GM12878 (cell line): ENCODE results near the gene DHX29. TPM values are rescaled to one million over a fixed set of nuclear protein-coding genes. Genes with fewer than 3 reads are reported as not detected.

Experiments used
- ATAC-seq: fragments of 200-7000 bp; cut with Tn5 transposase; 3 replicates; pipeline ENCODE4 v1.9.1; 2020; ENCODE audit warnings: mild to moderate bottlenecking, moderate library complexity
- BruUV-seq: library from RNA; stranded (reverse); fragments of 400-500 nt; replicated peaks from 2 replicates; lab custom pipeline; 2021; lab: Mats Ljungman, UMichigan
- CTCF ChIA-PET: fragments of 300-600 bp; sonication (Branson Sonifier 250); formaldehyde crosslinking; extraction: SDS; loops from one replicate; lab custom pipeline; 2021; ENCODE audit warnings: inconsistent platforms; lab: Yijun Ruan, JAX
- POLR2A ChIA-PET: fragments of 350-600 bp; formaldehyde crosslinking; extraction: SDS; loops from one replicate; lab custom pipeline; 2021; ENCODE audit warnings: inconsistent platforms; lab: Charles Lee
- RAD21 ChIA-PET: fragments of 300-600 bp; sonication (Branson Sonifier 250); formaldehyde crosslinking; loops from one replicate; lab custom pipeline; 2023; ENCODE audit warnings: antibody characterized with exemption; ENCODE audit not compliant: unreplicated experiment; lab: Charles Lee
- SMC1A ChIA-PET: fragments of 300-600 bp; sonication (Branson Sonifier 250); formaldehyde crosslinking; loops from one replicate; lab custom pipeline; 2023; ENCODE audit not compliant: unreplicated experiment, uncharacterized antibody; lab: Charles Lee
- DNase-seq: peaks from one replicate; pipeline ENCODE4 v3.0.0-alpha.2; 2011; ENCODE audit warnings: low read depth, low spot score
- FAIRE-seq: peaks from 3 replicates; lab custom pipeline; 2011; peaks lifted over from hg19 to GRCh38; lab: Jason Lieb, UNC
- H2AFZ ChIP-seq: 2 replicates; pipeline ENCODE4 v1.6.0; 2011; ENCODE audit warnings: low read depth, low read length, control low read depth; ENCODE audit not compliant: control insufficient read depth
- H3K27ac ChIP-seq: 2 replicates; pipeline ENCODE4 v1.5.1; 2011; ENCODE audit warnings: control low read depth; ENCODE audit not compliant: control insufficient read depth, insufficient read depth
- H3K27me3 ChIP-seq, 2 experiments: replicated peaks in 1 of 2; 2 replicates each; pipeline versions ENCODE4 v1.6.0 to v1.6.1; 2011; ENCODE audit warnings: low read length in 1 of 2; ENCODE audit not compliant: control insufficient read depth in 2 of 2, insufficient read depth in 2 of 2
- H3K36me3 ChIP-seq, 2 experiments: 2 replicates each; pipeline ENCODE4 v1.5.1; 2011; ENCODE audit warnings: low read length in 1 of 2; ENCODE audit not compliant: control insufficient read depth in 2 of 2, insufficient read depth in 2 of 2
- H3K4me1 ChIP-seq: 2 replicates; pipeline ENCODE4 v1.6.1; 2011; ENCODE audit warnings: mild to moderate bottlenecking, low read length, moderate library complexity, mixed read lengths; ENCODE audit not compliant: control insufficient read depth, insufficient read depth
- H3K4me2 ChIP-seq: 2 replicates; pipeline ENCODE4 v1.6.0; 2011; ENCODE audit warnings: control low read depth; ENCODE audit not compliant: control insufficient read depth, insufficient read depth
- H3K4me3 ChIP-seq: fragments of 200-600 bp; sonication (generic); 2 replicates; pipeline ENCODE4 v1.5.1; 2016
- H3K79me2 ChIP-seq: 2 replicates; pipeline ENCODE4 v1.6.0; 2011; ENCODE audit warnings: low read length; ENCODE audit not compliant: control insufficient read depth, insufficient read depth
- H3K9ac ChIP-seq: 2 replicates; pipeline ENCODE4 v1.8.0; 2011; ENCODE audit warnings: low read length, control low read depth, mixed read lengths; ENCODE audit not compliant: control insufficient read depth, insufficient read depth
- H3K9me3 ChIP-seq: replicated peaks from 3 replicates; pipeline ENCODE4 v1.5.1; 2011; ENCODE audit warnings: mild to moderate bottlenecking, low read length; ENCODE audit not compliant: control insufficient read depth, insufficient read depth
- H4K20me1 ChIP-seq: 2 replicates; pipeline ENCODE4 v1.6.0; 2011; ENCODE audit not compliant: control insufficient read depth, insufficient read depth
- BMI1 ChIP-seq: fragments of 450-650 bp; IDR thresholded peaks from 2 replicates; pipeline ENCODE4 v1.6.1; 2016; ENCODE audit warnings: mild to moderate bottlenecking, moderate library complexity, borderline replicate concordance
- FOS ChIP-seq: IDR thresholded peaks from 3 replicates; pipeline ENCODE4 v1.6.1; 2011; ENCODE audit warnings: borderline replicate concordance; ENCODE audit not compliant: insufficient read length; ENCODE audit errors: extremely low read depth
- FOXK2 ChIP-seq: fragments of 450-650 bp; IDR thresholded peaks from 2 replicates; pipeline ENCODE4 v1.6.1; 2017; ENCODE audit warnings: mild to moderate bottlenecking, moderate library complexity
- JUND ChIP-seq: IDR thresholded peaks from 2 replicates; pipeline ENCODE4 v1.6.1; 2012; ENCODE audit warnings: low read depth, mild to moderate bottlenecking, low read length, improper control_type of control experiment, moderate library complexity
- MYB ChIP-seq: fragments of 150-350 bp; IDR thresholded peaks from 2 replicates; pipeline ENCODE4 v1.6.1; 2014; ENCODE audit warnings: mild to moderate bottlenecking, low read depth, low read length, borderline replicate concordance
- SREBF2 ChIP-seq: IDR thresholded peaks from 2 replicates; pipeline ENCODE4 v1.6.1; 2012; ENCODE audit warnings: mild to moderate bottlenecking, low read length
- SRF ChIP-seq, 2 experiments: IDR thresholded peaks; 2 replicates each; pipeline ENCODE4 v1.6.1; 2011; ENCODE audit warnings: low read depth in 2 of 2, low read length in 2 of 2, mild to moderate bottlenecking in 1 of 2, moderate library complexity in 1 of 2
- WGBS: methylation state at CpG from one replicate; pipeline ENCODE4 v1.1.6; 2016; ENCODE audit warnings: low lambda C conversion rate; ENCODE audit not compliant: insufficient replicate concordance, insufficient coverage; ENCODE audit errors: missing lambda C conversion rate; 5-methylcytosine and 5-hydroxymethylcytosine counted together
- in situ Hi-C: fragments of 300-500 bp; cut with MboI; formaldehyde crosslinking; loops from 9 replicates; pipeline ENCODE4 v1.14.3; 2018; ENCODE audit warnings: mixed read lengths
- intact Hi-C: fragments of 100-400 bp; cut with micrococcal nuclease; formaldehyde crosslinking; loops from one replicate; pipeline ENCODE4 v1.14.2; 2022; ENCODE audit not compliant: unreplicated experiment
- polyA plus RNA-seq, 11 experiments: library from polyadenylated mRNA; depleted of rRNA in 4 of 11; unstranded in 6 of 11; stranded (reverse) in 5 of 11; fragments of >200 nt; fragmentation: Nextera tagmentation in 4 of 11; fragmentation: Illumina TruSeq in 1 of 11; extraction: Ambion mirVana in 4 of 11; extraction: Trizol in 1 of 11; gene quantifications; 1 replicate in 1 of 11; 2 replicates in 10 of 11; pipeline versions ENCODE4 v1.2.1 to v1.2.3, GENCODE V29; 2011 to 2016; ENCODE audit warnings: inconsistent platforms in 2 of 11, missing spikeins in 2 of 11, low read depth in 1 of 11
- total RNA-seq, 4 experiments: library from RNA; depleted of rRNA in 3 of 4; stranded (reverse); fragments of >200 nt in 3 of 4; fragmentation: Illumina TruSeq in 1 of 4; extraction: Trizol in 1 of 4; gene quantifications; 2 replicates each; pipeline versions ENCODE4 v1.2.1 to v1.2.3, GENCODE V29; 2013 to 2021
- TF ChIP-seq, protein P1 (sequence below): fragments of 150-350 bp; IDR thresholded peaks from 2 replicates; pipeline ENCODE4 v1.6.1; 2014; ENCODE audit warnings: mild to moderate bottlenecking, low read depth, low read length
- TF ChIP-seq, protein P2 (sequence below): fragments of 450-650 bp; IDR thresholded peaks from 2 replicates; pipeline ENCODE4 v1.6.1; 2017; ENCODE audit warnings: borderline replicate concordance
- TF ChIP-seq, protein P3 (sequence below): IDR thresholded peaks from 2 replicates; pipeline ENCODE4 v1.6.1; 2012; ENCODE audit warnings: low read depth, low read length, improper control_type of control experiment
- TF ChIP-seq, protein P4 (sequence below): IDR thresholded peaks from 2 replicates; pipeline ENCODE4 v1.6.1; 2012; ENCODE audit warnings: low read length, inconsistent platforms

DHX29 gene
- total and polyA plus RNA-seq, 10 of the 15 experiments (the other 5 are each of a cell fraction or from before 2014, with no cell fraction given), result 5.3 to 49.1 (median 17.2) TPM

DNA sequence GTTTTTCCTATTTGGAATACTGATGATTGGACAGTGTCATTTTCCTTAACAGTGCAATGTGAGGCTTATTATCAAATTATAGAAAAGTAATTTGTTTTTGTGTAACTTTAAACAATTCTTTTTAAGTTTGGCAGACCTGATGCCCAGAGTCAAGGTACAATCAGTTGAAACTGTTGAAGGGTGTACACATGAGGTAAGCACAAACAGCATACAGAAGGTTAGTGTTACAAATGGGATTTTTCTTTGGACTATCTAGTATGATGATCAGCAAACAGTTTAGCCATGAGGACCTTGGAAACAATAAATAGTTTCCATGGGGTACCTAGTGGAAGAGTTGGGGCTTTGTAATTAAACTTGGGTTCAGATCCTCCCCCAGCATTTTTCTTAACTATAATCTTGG, 16.5 kb upstream of the DHX29 start (continued):
- TF ChIP-seq, protein P1, sequence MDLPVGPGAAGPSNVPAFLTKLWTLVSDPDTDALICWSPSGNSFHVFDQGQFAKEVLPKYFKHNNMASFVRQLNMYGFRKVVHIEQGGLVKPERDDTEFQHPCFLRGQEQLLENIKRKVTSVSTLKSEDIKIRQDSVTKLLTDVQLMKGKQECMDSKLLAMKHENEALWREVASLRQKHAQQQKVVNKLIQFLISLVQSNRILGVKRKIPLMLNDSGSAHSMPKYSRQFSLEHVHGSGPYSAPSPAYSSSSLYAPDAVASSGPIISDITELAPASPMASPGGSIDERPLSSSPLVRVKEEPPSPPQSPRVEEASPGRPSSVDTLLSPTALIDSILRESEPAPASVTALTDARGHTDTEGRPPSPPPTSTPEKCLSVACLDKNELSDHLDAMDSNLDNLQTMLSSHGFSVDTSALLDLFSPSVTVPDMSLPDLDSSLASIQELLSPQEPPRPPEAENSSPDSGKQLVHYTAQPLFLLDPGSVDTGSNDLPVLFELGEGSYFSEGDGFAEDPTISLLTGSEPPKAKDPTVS, result no peak
- TF ChIP-seq FOXK2 (no peak), JUND (no peak), BMI1 (no peak), MYB (no peak), FOS (no peak), SRF (IDR thresholded peaks at IDR 0.05; ENCODE audit: low read depth in 2 of 2, low read length in 2 of 2) (no peak)
- TF ChIP-seq, protein P2, sequence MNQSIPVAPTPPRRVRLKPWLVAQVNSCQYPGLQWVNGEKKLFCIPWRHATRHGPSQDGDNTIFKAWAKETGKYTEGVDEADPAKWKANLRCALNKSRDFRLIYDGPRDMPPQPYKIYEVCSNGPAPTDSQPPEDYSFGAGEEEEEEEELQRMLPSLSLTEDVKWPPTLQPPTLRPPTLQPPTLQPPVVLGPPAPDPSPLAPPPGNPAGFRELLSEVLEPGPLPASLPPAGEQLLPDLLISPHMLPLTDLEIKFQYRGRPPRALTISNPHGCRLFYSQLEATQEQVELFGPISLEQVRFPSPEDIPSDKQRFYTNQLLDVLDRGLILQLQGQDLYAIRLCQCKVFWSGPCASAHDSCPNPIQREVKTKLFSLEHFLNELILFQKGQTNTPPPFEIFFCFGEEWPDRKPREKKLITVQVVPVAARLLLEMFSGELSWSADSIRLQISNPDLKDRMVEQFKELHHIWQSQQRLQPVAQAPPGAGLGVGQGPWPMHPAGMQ, result no peak

DNA sequence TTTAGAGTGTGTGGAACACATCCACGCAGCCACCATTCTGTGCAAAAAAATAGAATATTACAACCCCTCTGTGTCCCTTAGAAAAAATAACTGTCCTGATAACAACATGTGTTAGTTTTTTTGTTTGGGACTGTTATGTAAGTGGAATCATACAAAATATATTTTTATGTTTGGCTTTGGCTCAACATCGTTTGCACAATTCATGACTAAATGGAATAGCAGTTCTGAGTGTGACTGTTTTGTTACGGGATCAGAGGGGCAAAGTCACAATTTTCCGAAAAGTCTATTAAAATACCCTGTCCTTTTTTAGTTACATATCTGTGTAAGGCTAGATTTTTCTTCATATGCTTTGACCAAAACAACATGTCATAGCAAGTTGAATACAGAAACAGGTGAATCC, 13.1 kb upstream of the DHX29 start:
- Histone ChIP-seq H3K79me2 (peaks cover 44% of the 10 kb centered on the region), H3K27ac (no peak overlapping the region), H3K9me3 (peaks cover 6% of the 10 kb centered on the region; the same call in 2 of the 3 replicates), H2AFZ (no peak overlapping the region), H3K27me3 (no peaks in the 10 kb centered on the region), H3K36me3 (peaks cover 0 to 2% of the 10 kb centered on the region in 2 experiments; a peak in 3 of 4 replicates), H3K4me1 (no peaks in the 10 kb centered on the region), H3K4me2 (no peak overlapping the region), H3K4me3 (no peak overlapping the region), H3K9ac (no peak overlapping the region), H4K20me1 (no peaks in the 10 kb centered on the region)
- BruUV-seq, result no TSS peak
- in situ Hi-C loops (loop anchor here (25.0 kb wide), 1 partner anchor 1867 kb away; no protein-coding TSS in a partner anchor), intact Hi-C loops (no loop called here)
- POLR2A ChIA-PET, result interaction anchor here (0.6 kb wide), 1 partner anchor 391 kb away, joined by 4 read pairs; no protein-coding TSS in a partner anchor
- TF ChIP-seq, protein P3, sequence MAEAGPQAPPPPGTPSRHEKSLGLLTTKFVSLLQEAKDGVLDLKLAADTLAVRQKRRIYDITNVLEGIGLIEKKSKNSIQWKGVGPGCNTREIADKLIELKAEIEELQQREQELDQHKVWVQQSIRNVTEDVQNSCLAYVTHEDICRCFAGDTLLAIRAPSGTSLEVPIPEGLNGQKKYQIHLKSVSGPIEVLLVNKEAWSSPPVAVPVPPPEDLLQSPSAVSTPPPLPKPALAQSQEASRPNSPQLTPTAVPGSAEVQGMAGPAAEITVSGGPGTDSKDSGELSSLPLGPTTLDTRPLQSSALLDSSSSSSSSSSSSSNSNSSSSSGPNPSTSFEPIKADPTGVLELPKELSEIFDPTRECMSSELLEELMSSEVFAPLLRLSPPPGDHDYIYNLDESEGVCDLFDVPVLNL, result no peak
- TF ChIP-seq, protein P4, sequence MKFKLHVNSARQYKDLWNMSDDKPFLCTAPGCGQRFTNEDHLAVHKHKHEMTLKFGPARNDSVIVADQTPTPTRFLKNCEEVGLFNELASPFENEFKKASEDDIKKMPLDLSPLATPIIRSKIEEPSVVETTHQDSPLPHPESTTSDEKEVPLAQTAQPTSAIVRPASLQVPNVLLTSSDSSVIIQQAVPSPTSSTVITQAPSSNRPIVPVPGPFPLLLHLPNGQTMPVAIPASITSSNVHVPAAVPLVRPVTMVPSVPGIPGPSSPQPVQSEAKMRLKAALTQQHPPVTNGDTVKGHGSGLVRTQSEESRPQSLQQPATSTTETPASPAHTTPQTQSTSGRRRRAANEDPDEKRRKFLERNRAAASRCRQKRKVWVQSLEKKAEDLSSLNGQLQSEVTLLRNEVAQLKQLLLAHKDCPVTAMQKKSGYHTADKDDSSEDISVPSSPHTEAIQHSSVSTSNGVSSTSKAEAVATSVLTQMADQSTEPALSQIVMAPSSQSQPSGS, result no peak
- no peak for TF ChIP-seq SREBF2
- DNase-seq, result no peak
- no peak for FAIRE-seq
- SMC1A ChIA-PET, result no interaction called here
- CTCF ChIA-PET, result interaction anchor here (1.0 to 1.1 kb wide), 2 partner anchors 371 to 881 kb away, joined by 3 to 5 read pairs; no protein-coding TSS in a partner anchor
- RAD21 ChIA-PET, result interaction anchor here (0.9 kb wide), 1 partner anchor 10 kb away, joined by 3 read pairs; no protein-coding TSS in a partner anchor
- ATAC-seq, result no peak
- 97% methylated on average over 4 of the region's 4 CpGs for WGBS
